Testis (tissue), 2 donors: Measurements from ENCODE around the gene MRPS7.

ENCODE experiments used
- POLR2A ChIP-seq: fragments of 450-650 bp; IDR thresholded peaks from one replicate; pipeline ENCODE4 v1.6.1; 2017; ENCODE audit warnings: antibody characterized with exemption, mild to moderate bottlenecking, moderate library complexity
- TF ChIP-seq, protein P1 (sequence below), 3 experiments: fragments of 450-650 bp in 2 of 3; fragments of 200-600 bp in 1 of 3; sonication (generic) in 1 of 3; IDR thresholded peaks; one replicate each; pipeline ENCODE4 v1.5.1; 2016 to 2019; ENCODE audit warnings: antibody characterized with exemption in 3 of 3, mild to moderate bottlenecking in 2 of 3, moderate library complexity in 1 of 3

DNA sequence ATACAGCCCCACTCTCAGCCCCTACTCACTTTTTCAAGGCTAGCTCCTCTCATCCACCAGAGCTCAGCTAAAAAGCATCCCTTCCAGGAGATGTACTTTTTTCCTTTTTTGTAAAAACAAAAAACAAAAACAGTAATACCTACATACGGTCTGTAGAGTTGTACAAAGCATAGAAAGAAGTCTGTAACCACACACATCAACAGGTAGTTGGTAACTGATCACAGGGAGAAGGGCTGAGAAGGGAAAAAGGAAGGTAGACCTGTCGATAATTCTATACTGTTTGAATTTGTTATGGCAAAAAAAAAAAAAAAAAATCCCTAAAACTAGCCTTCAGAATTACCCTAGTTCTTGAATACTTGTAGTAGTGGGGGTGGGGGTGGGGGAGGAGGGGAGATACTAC is 26.7 kb downstream of the MRPS7 start:
- TF ChIP-seq, protein P1, sequence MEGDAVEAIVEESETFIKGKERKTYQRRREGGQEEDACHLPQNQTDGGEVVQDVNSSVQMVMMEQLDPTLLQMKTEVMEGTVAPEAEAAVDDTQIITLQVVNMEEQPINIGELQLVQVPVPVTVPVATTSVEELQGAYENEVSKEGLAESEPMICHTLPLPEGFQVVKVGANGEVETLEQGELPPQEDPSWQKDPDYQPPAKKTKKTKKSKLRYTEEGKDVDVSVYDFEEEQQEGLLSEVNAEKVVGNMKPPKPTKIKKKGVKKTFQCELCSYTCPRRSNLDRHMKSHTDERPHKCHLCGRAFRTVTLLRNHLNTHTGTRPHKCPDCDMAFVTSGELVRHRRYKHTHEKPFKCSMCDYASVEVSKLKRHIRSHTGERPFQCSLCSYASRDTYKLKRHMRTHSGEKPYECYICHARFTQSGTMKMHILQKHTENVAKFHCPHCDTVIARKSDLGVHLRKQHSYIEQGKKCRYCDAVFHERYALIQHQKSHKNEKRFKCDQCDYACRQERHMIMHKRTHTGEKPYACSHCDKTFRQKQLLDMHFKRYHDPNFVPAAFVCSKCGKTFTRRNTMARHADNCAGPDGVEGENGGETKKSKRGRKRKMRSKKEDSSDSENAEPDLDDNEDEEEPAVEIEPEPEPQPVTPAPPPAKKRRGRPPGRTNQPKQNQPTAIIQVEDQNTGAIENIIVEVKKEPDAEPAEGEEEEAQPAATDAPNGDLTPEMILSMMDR (IDR thresholded peaks at IDR 0.05): no peak
- no peak for TF ChIP-seq POLR2A
